Kidney (tissue), 14 donors: ENCODE data around the gene TBR1. TPM values are rescaled to one million over a fixed set of nuclear protein-coding genes. Genes with fewer than 3 reads are reported as not detected.

Experiments used
- DNase-seq, 5 donors: peaks; one replicate each; pipeline ENCODE4 v3.0.0-alpha.2; 2013 to 2020
- FAIRE-seq: peaks from 2 replicates; lab custom pipeline; 2012; peaks lifted over from hg19 to GRCh38; lab: Jason Lieb, UNC
- H3K27ac ChIP-seq, 2 donors: one replicate each; pipeline ENCODE4 v1.7.0; 2013; ENCODE audit warnings: low read depth in 2 of 2, low read length in 2 of 2, inconsistent platforms in 1 of 2
- H3K27me3 ChIP-seq: one replicate; pipeline ENCODE4 v1.7.1; 2013; ENCODE audit warnings: low read length, inconsistent platforms; ENCODE audit not compliant: control insufficient read depth, insufficient read depth
- H3K36me3 ChIP-seq, 3 donors: one replicate each; pipeline versions ENCODE4 v1.7.0 to v1.7.1; 2013; ENCODE audit warnings: low read length in 3 of 3, control low read depth in 1 of 3, inconsistent platforms in 1 of 3; ENCODE audit not compliant: insufficient read depth in 3 of 3, control insufficient read depth in 2 of 3
- H3K4me1 ChIP-seq, 3 donors: one replicate each; pipeline versions ENCODE4 v1.7.0 to v1.7.1; 2013; ENCODE audit warnings: low read length in 3 of 3, inconsistent platforms in 1 of 3, low read depth in 1 of 3; ENCODE audit not compliant: control insufficient read depth in 2 of 3, insufficient read depth in 2 of 3
- H3K4me3 ChIP-seq, 3 donors: one replicate each; pipeline versions ENCODE4 v1.7.0 to v1.8.1; 2013; ENCODE audit warnings: low read length in 3 of 3, control low read depth in 1 of 3, inconsistent platforms in 1 of 3
- H3K9ac ChIP-seq, 3 donors: one replicate each; pipeline versions ENCODE4 v1.7.0 to v1.7.1; 2013; ENCODE audit warnings: low read length in 3 of 3, control low read depth in 1 of 3, inconsistent platforms in 1 of 3
- H3K9me3 ChIP-seq, 3 donors: one replicate each; pipeline versions ENCODE4 v1.7.0 to v1.7.1; 2013; ENCODE audit warnings: low read length in 3 of 3, control low read depth in 1 of 3, inconsistent platforms in 1 of 3; ENCODE audit not compliant: control insufficient read depth in 2 of 3, insufficient read depth in 1 of 3
- intact Hi-C: fragments of 100-400 bp; cut with DNase I; formaldehyde crosslinking; loops from one replicate; pipeline ENCODE4 v1.11.1; 2022
- polyA plus RNA-seq: library from polyadenylated mRNA; stranded (reverse); fragments of 350-450 nt; fragmentation: Illumina TruSeq; extraction: RNeasy Lipid Tissue Mini Kit (QIAGEN cat#74804); gene quantifications from one replicate; pipeline ENCODE4 v1.2.3, GENCODE V29; 2014; ENCODE audit warnings: low read depth, low replicate concordance; ENCODE audit not compliant: insufficient read depth
- total RNA-seq: library from RNA; stranded (reverse); fragmentation: NEBNext Ultra II Directional; extraction: Animal tissue kit (Norgen Biotek cat#: 25700); gene quantifications from one replicate; pipeline ENCODE4 v1.2.1, GENCODE V29; 2021
- TF ChIP-seq, protein P1 (sequence below): IDR thresholded peaks from 3 replicates; pipeline ENCODE4 v1.5.1; 2012; ENCODE audit warnings: mild to moderate bottlenecking, moderate library complexity, borderline replicate concordance; ENCODE audit not compliant: insufficient read depth; ENCODE audit errors: extremely low read depth
- donor health status: control.
- donor health status: control.
- donor health status: control.
- donor health status: control.
- donor health status: control.
- donor health status: DM: yes; HTN: yes; CAD: no.
- donor health status: Normal renal cell carcinoma (clear cell type).

Gene TBR1
- total and polyA plus RNA-seq, 2 donors from 2014 or later, result not detected

GRCh38 chr2:161427664-161428587, 11.8 kb downstream of the TBR1 start:
- Histone ChIP-seq H3K4me3 (no peak overlapping the region), H3K27ac (no peak overlapping the region), H3K36me3 (no peaks in the 10 kb centered on the region), H3K9ac (no peak overlapping the region), H3K27me3 (peaks cover 66% of the 10 kb centered on the region), H3K9me3 (no peaks in the 10 kb centered on the region), H3K4me1 (peaks cover 0 to 3% (median 0%) of the 10 kb centered on the region in 3 donors)
- peak; percentile 5 to 74 (median 33) for DNase-seq
- FAIRE-seq, result no peak
- intact Hi-C loops, result no loop called here
- TF ChIP-seq, protein P1, sequence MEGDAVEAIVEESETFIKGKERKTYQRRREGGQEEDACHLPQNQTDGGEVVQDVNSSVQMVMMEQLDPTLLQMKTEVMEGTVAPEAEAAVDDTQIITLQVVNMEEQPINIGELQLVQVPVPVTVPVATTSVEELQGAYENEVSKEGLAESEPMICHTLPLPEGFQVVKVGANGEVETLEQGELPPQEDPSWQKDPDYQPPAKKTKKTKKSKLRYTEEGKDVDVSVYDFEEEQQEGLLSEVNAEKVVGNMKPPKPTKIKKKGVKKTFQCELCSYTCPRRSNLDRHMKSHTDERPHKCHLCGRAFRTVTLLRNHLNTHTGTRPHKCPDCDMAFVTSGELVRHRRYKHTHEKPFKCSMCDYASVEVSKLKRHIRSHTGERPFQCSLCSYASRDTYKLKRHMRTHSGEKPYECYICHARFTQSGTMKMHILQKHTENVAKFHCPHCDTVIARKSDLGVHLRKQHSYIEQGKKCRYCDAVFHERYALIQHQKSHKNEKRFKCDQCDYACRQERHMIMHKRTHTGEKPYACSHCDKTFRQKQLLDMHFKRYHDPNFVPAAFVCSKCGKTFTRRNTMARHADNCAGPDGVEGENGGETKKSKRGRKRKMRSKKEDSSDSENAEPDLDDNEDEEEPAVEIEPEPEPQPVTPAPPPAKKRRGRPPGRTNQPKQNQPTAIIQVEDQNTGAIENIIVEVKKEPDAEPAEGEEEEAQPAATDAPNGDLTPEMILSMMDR, result no peak

GRCh38 chr2:161430386-161430785, 14.3 kb downstream of the TBR1 start:
- H3K36me3 ChIP-seq, result no peaks in the 10 kb centered on the region
- no peak overlapping the region for H3K9ac ChIP-seq
- H3K9me3 ChIP-seq, result no peaks in the 10 kb centered on the region
- H3K4me1 ChIP-seq, result no peaks in the 10 kb centered on the region
- H3K4me3 ChIP-seq, result no peak overlapping the region
- H3K27ac ChIP-seq, result no peak overlapping the region
- TF ChIP-seq, protein P1, result no peak
- FAIRE-seq (no peak), DNase-seq (peak in 1 of 5 donors; percentile 4)
- peaks cover 52% of the 10 kb centered on the region for H3K27me3 ChIP-seq
- intact Hi-C loops, result no loop called here

GRCh38 chr2:161432107-161432506, 16.0 kb downstream of the TBR1 start:
- FAIRE-seq (no peak), DNase-seq (no peak)
- Histone ChIP-seq H3K27me3 (peaks cover 41% of the 10 kb centered on the region), H3K9ac (no peak overlapping the region), H3K27ac (no peak overlapping the region), H3K4me1 (no peaks in the 10 kb centered on the region), H3K36me3 (no peaks in the 10 kb centered on the region), H3K9me3 (peaks cover 0 to 2% (median 0%) of the 10 kb centered on the region in 3 donors), H3K4me3 (no peak overlapping the region)
- intact Hi-C loops, result no loop called here
- TF ChIP-seq, protein P1, result no peak
